ENCODE results near the gene PIK3R5.

PIK3R5 gene

GRCh38 chr17:8947201-8947600 lies 18.3 kb downstream of the PIK3R5 start:
- in situ Hi-C loops (cut with MboI; ENCODE audit: low sequenced_read_pairs, unreplicated experiment): no loop called here
- no peak for DNase-seq (ENCODE audit: low spot score)
- TF ChIP-seq CTCF (IDR thresholded peaks at IDR 0.05; ENCODE audit: borderline replicate concordance, control extremely low read depth, extremely low read depth, insufficient read depth, missing control alignments): no peak

- TF ChIP-seq CTCF (IDR thresholded peaks at IDR 0.05; ENCODE audit: borderline replicate concordance, control extremely low read depth, extremely low read depth, insufficient read depth, missing control alignments): no peak
- in situ Hi-C loops (cut with MboI; ENCODE audit: low sequenced_read_pairs, unreplicated experiment): no loop called here
- DNase-seq (ENCODE audit: low spot score): no peak
These were observed 19.0 kb downstream of the PIK3R5 start for GRCh38 chr17:8946476-8946875.

- no peak for TF ChIP-seq CTCF (IDR thresholded peaks at IDR 0.05; ENCODE audit: borderline replicate concordance, control extremely low read depth, extremely low read depth, insufficient read depth, missing control alignments)
- no peak for DNase-seq (ENCODE audit: low spot score)
- in situ Hi-C loops (cut with MboI; ENCODE audit: low sequenced_read_pairs, unreplicated experiment): no loop called here
These were observed 19.4 kb downstream of the PIK3R5 start for GRCh38 chr17:8946071-8946470.

- in situ Hi-C loops (cut with MboI; ENCODE audit: low sequenced_read_pairs, unreplicated experiment): no loop called here
- DNase-seq (ENCODE audit: low spot score): no peak
- no peak for TF ChIP-seq CTCF (IDR thresholded peaks at IDR 0.05; ENCODE audit: borderline replicate concordance, control extremely low read depth, extremely low read depth, insufficient read depth, missing control alignments)
These were observed 20.8 kb downstream of the PIK3R5 start for GRCh38 chr17:8944748-8945147.

- in situ Hi-C loops (cut with MboI; ENCODE audit: low sequenced_read_pairs, unreplicated experiment): no loop called here
These were observed 21.4 kb downstream of the PIK3R5 start for GRCh38 chr17:8944083-8944482.

GRCh38 chr17:8941980-8942622 lies 23.4 kb downstream of the PIK3R5 start:
- TF ChIP-seq CTCF (IDR thresholded peaks at IDR 0.05; ENCODE audit: borderline replicate concordance, control extremely low read depth, extremely low read depth, insufficient read depth, missing control alignments): no peak

More at GRCh38 chr17:8944083-8944482, 21.4 kb downstream of the PIK3R5 start:
- TF ChIP-seq CTCF (IDR thresholded peaks at IDR 0.05; ENCODE audit: borderline replicate concordance, control extremely low read depth, extremely low read depth, insufficient read depth, missing control alignments): no peak
- DNase-seq (ENCODE audit: low spot score): no peak

More at GRCh38 chr17:8941980-8942622, 23.4 kb downstream of the PIK3R5 start:
- DNase-seq (ENCODE audit: low spot score): no peak
- in situ Hi-C loops (cut with MboI; ENCODE audit: low sequenced_read_pairs, unreplicated experiment): no loop called here
